H1 (cell line): ENCODE measurements around the gene BTC. TPM values are rescaled to one million over a fixed set of nuclear protein-coding genes. Genes with fewer than 3 reads are reported as not detected.

Experiments
- CTCF ChIA-PET: fragments of 300-600 bp; sonication (Branson Sonifier 250); formaldehyde crosslinking; loops from one replicate; lab custom pipeline; 2021; ENCODE audit not compliant: partially characterized antibody; lab: Charles Lee
- POLR2A ChIA-PET: fragments of 300-600 bp; sonication (Branson Sonifier 250); formaldehyde crosslinking; loops from one replicate; lab custom pipeline; 2021; ENCODE audit warnings: inconsistent platforms; ENCODE audit not compliant: partially characterized antibody; lab: Charles Lee
- DNase-seq, 2 experiments: peaks; one replicate each; pipeline versions ENCODE4 v3.0.0 to v3.0.0-alpha.2; 2010 to 2022; ENCODE audit warnings: low spot score in 2 of 2, low read depth in 1 of 2, mixed read lengths in 1 of 2
- FAIRE-seq: peaks from 2 replicates; lab custom pipeline; 2011; peaks lifted over from hg19 to GRCh38; lab: Jason Lieb, UNC
- H2AFZ ChIP-seq: 2 replicates; pipeline ENCODE4 v1.8.1; 2012; ENCODE audit warnings: low read length, inconsistent platforms
- H2AK5ac ChIP-seq: 2 replicates; pipeline ENCODE4 v1.6.1; 2013; ENCODE audit warnings: low read depth, low read length
- H2BK120ac ChIP-seq: replicated peaks from 2 replicates; pipeline ENCODE3; 2013; ENCODE audit warnings: low read depth, low read length, inconsistent platforms
- H2BK12ac ChIP-seq: 2 replicates; pipeline ENCODE4 v1.6.1; 2013; ENCODE audit warnings: low read depth, low read length
- H2BK15ac ChIP-seq: 2 replicates; pipeline ENCODE4 v1.6.1; 2013; ENCODE audit warnings: low read length
- H2BK20ac ChIP-seq: 2 replicates; pipeline ENCODE4 v1.6.1; 2013; ENCODE audit warnings: low read length
- H2BK5ac ChIP-seq: 2 replicates; pipeline ENCODE4 v1.6.1; 2013; ENCODE audit warnings: low read depth, low read length
- H3K14ac ChIP-seq: 2 replicates; pipeline ENCODE4 v1.6.1; 2013; ENCODE audit warnings: inconsistent platforms; ENCODE audit not compliant: insufficient read length
- H3K18ac ChIP-seq: 2 replicates; pipeline ENCODE4 v1.6.1; 2013; ENCODE audit warnings: low read length; ENCODE audit errors: extremely low read depth
- H3K23ac ChIP-seq: 2 replicates; pipeline ENCODE4 v1.6.1; 2013; ENCODE audit warnings: inconsistent platforms; ENCODE audit not compliant: insufficient read length
- H3K23me2 ChIP-seq: 2 replicates; pipeline ENCODE4 v1.6.1; 2013; ENCODE audit warnings: low read depth, low read length
- H3K27ac ChIP-seq: 2 replicates; pipeline ENCODE4 v1.6.1; 2011; ENCODE audit warnings: low read depth, low read length, inconsistent platforms
- H3K27me3 ChIP-seq, 4 experiments: replicated peaks in 1 of 4; 1 replicate in 1 of 4; 2 replicates in 3 of 4; pipeline versions ENCODE4 v1.6.1 to v1.8.1; 2011 to 2013; ENCODE audit warnings: low read length in 3 of 4, mild to moderate bottlenecking in 3 of 4, inconsistent platforms in 2 of 4, mixed read lengths in 2 of 4, moderate library complexity in 1 of 4; ENCODE audit not compliant: control insufficient read depth in 3 of 4, insufficient read depth in 3 of 4; ENCODE audit errors: extremely low read depth in 1 of 4
- H3K36me3 ChIP-seq, 4 experiments: 2 replicates each; pipeline versions ENCODE4 v1.6.1 to v1.8.1; 2011 to 2013; ENCODE audit warnings: mild to moderate bottlenecking in 4 of 4, low read length in 3 of 4, moderate library complexity in 2 of 4, control low read depth in 1 of 4, inconsistent platforms in 1 of 4; ENCODE audit not compliant: insufficient read depth in 4 of 4, control insufficient read depth in 2 of 4
- H3K4ac ChIP-seq: replicated peaks from 2 replicates; pipeline ENCODE3; 2013; ENCODE audit warnings: low read length, low read depth, mixed read lengths, inconsistent platforms; ENCODE audit not compliant: insufficient read length
- H3K4me1 ChIP-seq, 4 experiments: replicated peaks in 1 of 4; 1 replicate in 1 of 4; 2 replicates in 3 of 4; pipeline versions ENCODE4 v1.6.1 to v1.8.1; 2011 to 2013; ENCODE audit warnings: low read length in 3 of 4, inconsistent platforms in 2 of 4, mixed read lengths in 1 of 4; ENCODE audit not compliant: insufficient read depth in 4 of 4, control insufficient read depth in 3 of 4
- H3K4me2 ChIP-seq, 2 experiments: 2 replicates each; pipeline versions ENCODE4 v1.6.1 to v1.8.1; 2011 to 2013; ENCODE audit warnings: low read depth in 2 of 2, low read length in 2 of 2, control low read depth in 1 of 2, inconsistent platforms in 1 of 2, mild to moderate bottlenecking in 1 of 2; ENCODE audit not compliant: insufficient read depth in 1 of 2
- H3K4me3 ChIP-seq, 4 experiments: fragments of 200-600, 300-600 bp in 1 of 4; sonication (generic), shearing (Covaris generic), sonication (Bioruptor Twin) in 1 of 4; 2 replicates each; pipeline versions ENCODE4 v1.5.1 to v1.8.1; 2011 to 2016; ENCODE audit warnings: low read length in 4 of 4, low read depth in 3 of 4, control low read depth in 2 of 4, inconsistent platforms in 2 of 4, mild to moderate bottlenecking in 2 of 4, mixed read lengths in 1 of 4, moderate library complexity in 1 of 4; ENCODE audit not compliant: insufficient read depth in 2 of 4; ENCODE audit errors: extremely low read depth in 1 of 4
- H3K56ac ChIP-seq: replicated peaks from 2 replicates; pipeline ENCODE3; 2013; ENCODE audit warnings: low read depth, mild to moderate bottlenecking, mixed read lengths, low read length, inconsistent platforms; ENCODE audit not compliant: insufficient read length
- H3K79me1 ChIP-seq: 2 replicates; pipeline ENCODE4 v1.6.1; 2013; ENCODE audit warnings: low read depth, low read length, control low read depth
- H3K79me2 ChIP-seq, 2 experiments: 2 replicates each; pipeline versions ENCODE4 v1.6.1 to v1.8.1; 2012 to 2013; ENCODE audit warnings: low read length in 2 of 2, mild to moderate bottlenecking in 2 of 2, inconsistent platforms in 1 of 2; ENCODE audit not compliant: insufficient read depth in 2 of 2, control insufficient read depth in 1 of 2
- H3K9ac ChIP-seq, 4 experiments: replicated peaks in 1 of 4; 1 replicate in 1 of 4; 2 replicates in 3 of 4; pipeline versions ENCODE4 v1.6.1 to v1.8.1; 2011 to 2013; ENCODE audit warnings: low read depth in 3 of 4, low read length in 3 of 4, control low read depth in 2 of 4, mild to moderate bottlenecking in 2 of 4, moderate library complexity in 2 of 4, inconsistent platforms in 1 of 4; ENCODE audit errors: extremely low read depth in 1 of 4
- H3K9me3 ChIP-seq, 2 experiments: 2 replicates each; pipeline versions ENCODE4 v1.6.1 to v1.8.1; 2012 to 2013; ENCODE audit warnings: mild to moderate bottlenecking in 2 of 2, moderate library complexity in 2 of 2, control low read depth in 1 of 2, inconsistent platforms in 1 of 2, low read depth in 1 of 2, low read length in 1 of 2, mixed read lengths in 1 of 2; ENCODE audit not compliant: insufficient read depth in 2 of 2
- H4K20me1 ChIP-seq, 2 experiments: replicated peaks in 1 of 2; 2 replicates each; pipeline versions ENCODE3 to v1.8.1; 2011 to 2013; ENCODE audit warnings: inconsistent platforms in 2 of 2, low read length in 2 of 2, mild to moderate bottlenecking in 1 of 2; ENCODE audit not compliant: insufficient read depth in 2 of 2, control insufficient read depth in 1 of 2
- H4K5ac ChIP-seq: 2 replicates; pipeline ENCODE4 v1.6.1; 2013; ENCODE audit warnings: low read length, low read depth, mixed read lengths, inconsistent platforms; ENCODE audit not compliant: insufficient read length
- H4K8ac ChIP-seq: 2 replicates; pipeline ENCODE4 v1.8.0; 2013; ENCODE audit warnings: mild to moderate bottlenecking, moderate library complexity, low read length, inconsistent platforms; ENCODE audit not compliant: insufficient read depth; ENCODE audit errors: extremely low read depth
- H4K91ac ChIP-seq: replicated peaks from 2 replicates; pipeline ENCODE3; 2013; ENCODE audit warnings: low read length, mixed read lengths, inconsistent platforms; ENCODE audit not compliant: insufficient read length
- CTBP2 ChIP-seq: IDR thresholded peaks from 2 replicates; pipeline ENCODE4 v1.7.0; 2011; ENCODE audit warnings: borderline replicate concordance, mild to moderate bottlenecking, moderate library complexity, mixed read lengths, low read length; ENCODE audit not compliant: insufficient read depth, insufficient read length
- EGR1 ChIP-seq: IDR thresholded peaks from 2 replicates; pipeline ENCODE4 v1.6.1; 2011; ENCODE audit warnings: low read depth, low read length, borderline replicate concordance
- NANOG ChIP-seq: IDR thresholded peaks from 2 replicates; pipeline ENCODE4 v1.6.1; 2011; ENCODE audit warnings: low read length, low read depth, mild to moderate bottlenecking, inconsistent platforms; ENCODE audit not compliant: insufficient read depth, poor library complexity, severe bottlenecking
- RAD21 ChIP-seq, 2 experiments: IDR thresholded peaks in 1 of 2; conservative IDR thresholded peaks in 1 of 2; 2 replicates each; pipeline ENCODE4 v1.6.1; 2011; ENCODE audit warnings: low read depth in 2 of 2, low read length in 2 of 2, improper control_type of control experiment in 1 of 2, inconsistent platforms in 1 of 2, mild to moderate bottlenecking in 1 of 2, moderate library complexity in 1 of 2
- SP1 ChIP-seq: IDR thresholded peaks from 2 replicates; pipeline ENCODE4 v1.6.1; 2011; ENCODE audit warnings: low read depth, low read length
- TEAD4 ChIP-seq: IDR thresholded peaks from 2 replicates; pipeline ENCODE4 v1.6.1; 2012; ENCODE audit warnings: low read depth, low read length, inconsistent platforms, mixed read lengths
- YY1 ChIP-seq: IDR thresholded peaks from 2 replicates; pipeline ENCODE4 v1.6.1; 2011; ENCODE audit warnings: low read depth, mild to moderate bottlenecking, low read length
- WGBS, 2 experiments: shearing (Covaris generic) in 1 of 2; methylation state at CpG; one replicate each; pipeline versions ENCODE4 v1.1.6 to v1.1.7; 2013 to 2015; ENCODE audit warnings: low lambda C conversion rate in 2 of 2, mixed read lengths in 2 of 2, inconsistent platforms in 1 of 2, low coverage in 1 of 2, missing lambda C conversion rate in 1 of 2; ENCODE audit not compliant: insufficient replicate concordance in 2 of 2, insufficient coverage in 1 of 2, insufficient read length in 1 of 2; ENCODE audit errors: extremely low coverage in 1 of 2, missing lambda C conversion rate in 1 of 2; 5-methylcytosine and 5-hydroxymethylcytosine counted together
- polyA plus RNA-seq, 7 experiments: library from polyadenylated mRNA; depleted of rRNA in 3 of 7; stranded (reverse) in 5 of 7; unstranded in 2 of 7; fragments of >200 nt in 5 of 7; fragments of 200-250 nt in 2 of 7; gene quantifications; 1 replicate in 5 of 7; 2 replicates in 1 of 7; 4 replicates in 1 of 7; pipeline versions ENCODE4 v1.2.1 to v1.2.3, GENCODE V29; 2011 to 2013; ENCODE audit warnings: missing spikeins in 2 of 7, mixed read lengths in 2 of 7
- total RNA-seq: library from RNA; stranded (reverse); fragmentation: NEBNext Ultra II Directional; extraction: Animal tissue kit (Norgen Biotek cat#: 25700); gene quantifications from 2 replicates; pipeline ENCODE4 v1.2.1, GENCODE V29; 2021
- TF ChIP-seq, protein P1 (sequence below): IDR thresholded peaks from 2 replicates; pipeline ENCODE4 v1.6.1; 2011; ENCODE audit warnings: low read depth, mild to moderate bottlenecking, low read length; ENCODE audit not compliant: insufficient read depth
- TF ChIP-seq, protein P2 (sequence below): IDR thresholded peaks from 2 replicates; pipeline ENCODE4 v1.6.1; 2012; ENCODE audit warnings: inconsistent platforms

The BTC gene
- total and polyA plus RNA-seq, 2 of the 8 experiments (the other 6 are each of a cell fraction or from before 2014, with no cell fraction given), result 0.09 TPM; not detected in 1

DNA sequence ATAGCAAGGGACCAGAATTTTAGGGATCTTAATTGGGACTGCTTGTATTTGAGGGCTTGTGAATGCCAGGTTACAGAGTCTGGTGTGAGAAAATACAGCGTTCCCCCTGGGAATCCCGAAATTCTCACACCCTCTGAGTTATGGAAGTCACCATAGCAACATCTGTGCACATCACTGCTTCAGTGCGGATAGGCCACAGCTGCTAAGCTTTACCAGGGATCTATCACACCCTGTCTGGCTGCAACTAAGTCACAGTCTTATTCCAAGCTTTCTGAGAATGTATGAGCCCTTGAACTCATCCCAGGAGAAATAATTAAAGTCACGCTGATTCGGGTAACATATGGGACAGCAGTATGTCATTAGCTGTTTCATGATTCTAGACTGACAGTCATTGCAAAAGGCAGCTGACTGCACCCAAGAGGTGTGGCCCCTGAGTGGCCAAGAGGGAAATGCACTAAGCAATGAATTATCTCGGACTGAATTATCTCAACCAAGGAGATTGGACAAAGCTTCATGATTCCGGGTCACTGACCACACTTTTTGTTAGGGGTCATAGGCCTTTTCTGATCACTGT lies 46.7 kb upstream of the BTC start:
- no peak overlapping the region for H2AFZ ChIP-seq
- no peak overlapping the region for H3K18ac ChIP-seq
- H3K4me3 ChIP-seq, result no peak overlapping the region
- H2BK20ac ChIP-seq, result no peak overlapping the region
- H2BK5ac ChIP-seq, result no peak overlapping the region
- H3K27ac ChIP-seq, result no peak overlapping the region
- H3K4me2 ChIP-seq, result no peak overlapping the region
- H4K5ac ChIP-seq, result no peak overlapping the region
- H3K56ac ChIP-seq, result no peak overlapping the region
- H3K4ac ChIP-seq, result no peak overlapping the region
- CTCF ChIA-PET, result no interaction called here
- H3K27me3 ChIP-seq, result peaks cover 0 to 1% (median 0%) of the 10 kb centered on the region in 4 experiments; a peak in 1 of 7 replicates
- no peaks in the 10 kb centered on the region for H3K36me3 ChIP-seq
- no peak overlapping the region for H2BK120ac ChIP-seq
- FAIRE-seq, result no peak
- no peak overlapping the region for H2BK15ac ChIP-seq
- WGBS, 2 experiments, result 86% methylated on average over 7 of the region's 7 CpGs; no CpG with 5 or more reads in 1 of the 2 experiments
- H3K4me1 ChIP-seq, result no peaks in the 10 kb centered on the region
- TF ChIP-seq, protein P1, sequence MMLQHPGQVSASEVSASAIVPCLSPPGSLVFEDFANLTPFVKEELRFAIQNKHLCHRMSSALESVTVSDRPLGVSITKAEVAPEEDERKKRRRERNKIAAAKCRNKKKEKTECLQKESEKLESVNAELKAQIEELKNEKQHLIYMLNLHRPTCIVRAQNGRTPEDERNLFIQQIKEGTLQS, result no peak
- TF ChIP-seq CTBP2 (no peak), NANOG (no peak), TEAD4 (no peak), YY1 (no peak), EGR1 (no peak), RAD21 (IDR thresholded peaks at IDR 0.05 in 1 of 2, conservative IDR thresholded peaks at IDR 0.05 in 1 of 2; ENCODE audit: low read depth in 2 of 2, low read length in 2 of 2) (no peak), SP1 (no peak)
- TF ChIP-seq, protein P2, sequence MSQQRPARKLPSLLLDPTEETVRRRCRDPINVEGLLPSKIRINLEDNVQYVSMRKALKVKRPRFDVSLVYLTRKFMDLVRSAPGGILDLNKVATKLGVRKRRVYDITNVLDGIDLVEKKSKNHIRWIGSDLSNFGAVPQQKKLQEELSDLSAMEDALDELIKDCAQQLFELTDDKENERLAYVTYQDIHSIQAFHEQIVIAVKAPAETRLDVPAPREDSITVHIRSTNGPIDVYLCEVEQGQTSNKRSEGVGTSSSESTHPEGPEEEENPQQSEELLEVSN, result no peak
- DNase-seq, result no peak
- no peaks in the 10 kb centered on the region for H3K79me1 ChIP-seq
- no peaks in the 10 kb centered on the region for H3K23me2 ChIP-seq
- no peaks in the 10 kb centered on the region for H4K20me1 ChIP-seq
- no peak overlapping the region for H3K14ac ChIP-seq
- POLR2A ChIA-PET, result no interaction called here
- H4K8ac ChIP-seq, result no peak overlapping the region
- no peak overlapping the region for H4K91ac ChIP-seq
- H2BK12ac ChIP-seq, result no peak overlapping the region
- H3K23ac ChIP-seq, result no peak overlapping the region
- H3K79me2 ChIP-seq, result no peaks in the 10 kb centered on the region
- H3K9ac ChIP-seq, result peak overlapping the region in 1 of 4 experiments; percentile 22; a peak in 2 of 7 replicates
- 0 out of 4 replicates have a peak, but pooled peaks cover 0 to 5% of the 10 kb centered on the region in 2 experiments for H3K9me3 ChIP-seq
- no peak overlapping the region for H2AK5ac ChIP-seq
